DOHH2 (cell line): ENCODE data around the gene SLC22A1.

ENCODE experiments used
- CTCF ChIP-seq: fragments of 200-600 bp; sonication (generic); IDR thresholded peaks from one replicate; pipeline ENCODE4 v1.5.1; 2014; ENCODE audit warnings: antibody characterized with exemption, mild to moderate bottlenecking, low read depth, low read length; ENCODE audit not compliant: poor library complexity, severe bottlenecking
- EZH2phosphoT487 ChIP-seq: fragments of 200-600 bp; sonication (generic); IDR thresholded peaks from 2 replicates; pipeline ENCODE4 v1.6.1; 2017; ENCODE audit warnings: borderline replicate concordance, mild to moderate bottlenecking, antibody characterized with exemption, low read length, moderate library complexity, mixed read lengths

GRCh38 chr6:160108077-160108476 is 13.5 kb upstream of the SLC22A1 start:
- TF ChIP-seq CTCF (no peak), EZH2phosphoT487 (no peak)
